Stomach (tissue), 4 donors: Measurements from ENCODE around the gene PIEZO2.

Experiments used
- EP300 ChIP-seq: sonication (generic); formaldehyde crosslinking; IDR thresholded peaks from one replicate; pipeline ENCODE4 v1.6.1; 2017; ENCODE audit warnings: antibody characterized with exemption
- POLR2A ChIP-seq, 4 donors: fragments of 450-650 bp; IDR thresholded peaks; one replicate each; pipeline ENCODE4 v1.6.1; 2016; ENCODE audit warnings: antibody characterized with exemption in 4 of 4, control low read depth in 2 of 4, mild to moderate bottlenecking in 1 of 4, moderate library complexity in 1 of 4
- TF ChIP-seq, protein P1 (sequence below), 7 experiments: fragments of 450-650 bp in 4 of 7; fragments of 200-600 bp in 3 of 7; sonication (generic) in 3 of 7; IDR thresholded peaks; one replicate each; pipeline ENCODE4 v1.5.1; 2016 to 2019; ENCODE audit warnings: antibody characterized with exemption in 7 of 7, control low read depth in 2 of 7, mild to moderate bottlenecking in 1 of 7

DNA sequence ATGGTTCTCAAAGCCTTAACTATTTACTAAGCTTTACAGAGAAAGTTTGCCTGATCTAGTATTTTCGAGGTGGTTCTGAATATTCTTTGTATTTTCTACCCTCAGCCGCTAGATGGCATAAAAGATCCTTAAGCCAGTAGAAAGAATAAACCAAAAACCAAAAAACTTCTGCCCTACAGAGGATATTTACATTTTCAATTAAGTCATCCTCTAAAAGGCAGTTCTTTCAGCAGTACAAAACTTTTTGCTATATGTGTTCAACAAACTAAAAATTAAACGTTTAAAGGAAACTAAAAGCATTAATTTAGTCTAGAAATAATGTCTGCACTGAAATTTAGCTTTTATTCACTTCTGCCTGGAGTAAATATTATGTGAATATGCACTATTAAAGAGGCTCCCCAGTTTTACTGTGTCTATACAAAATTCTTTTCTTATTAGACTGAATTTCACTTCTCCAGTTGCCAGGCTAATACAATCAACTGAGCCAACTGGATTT, 297.5 kb downstream of the PIEZO2 start:
- TF ChIP-seq, protein P1, sequence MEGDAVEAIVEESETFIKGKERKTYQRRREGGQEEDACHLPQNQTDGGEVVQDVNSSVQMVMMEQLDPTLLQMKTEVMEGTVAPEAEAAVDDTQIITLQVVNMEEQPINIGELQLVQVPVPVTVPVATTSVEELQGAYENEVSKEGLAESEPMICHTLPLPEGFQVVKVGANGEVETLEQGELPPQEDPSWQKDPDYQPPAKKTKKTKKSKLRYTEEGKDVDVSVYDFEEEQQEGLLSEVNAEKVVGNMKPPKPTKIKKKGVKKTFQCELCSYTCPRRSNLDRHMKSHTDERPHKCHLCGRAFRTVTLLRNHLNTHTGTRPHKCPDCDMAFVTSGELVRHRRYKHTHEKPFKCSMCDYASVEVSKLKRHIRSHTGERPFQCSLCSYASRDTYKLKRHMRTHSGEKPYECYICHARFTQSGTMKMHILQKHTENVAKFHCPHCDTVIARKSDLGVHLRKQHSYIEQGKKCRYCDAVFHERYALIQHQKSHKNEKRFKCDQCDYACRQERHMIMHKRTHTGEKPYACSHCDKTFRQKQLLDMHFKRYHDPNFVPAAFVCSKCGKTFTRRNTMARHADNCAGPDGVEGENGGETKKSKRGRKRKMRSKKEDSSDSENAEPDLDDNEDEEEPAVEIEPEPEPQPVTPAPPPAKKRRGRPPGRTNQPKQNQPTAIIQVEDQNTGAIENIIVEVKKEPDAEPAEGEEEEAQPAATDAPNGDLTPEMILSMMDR (IDR thresholded peaks at IDR 0.05): peak in 5 of 7 experiments; percentile 31 to 69 (median 54)
- no peak for TF ChIP-seq EP300
- TF ChIP-seq POLR2A (IDR thresholded peaks at IDR 0.05): no peak
